ENCODE data around the gene CHAF1B.

- TF ChIP-seq, protein P1, sequence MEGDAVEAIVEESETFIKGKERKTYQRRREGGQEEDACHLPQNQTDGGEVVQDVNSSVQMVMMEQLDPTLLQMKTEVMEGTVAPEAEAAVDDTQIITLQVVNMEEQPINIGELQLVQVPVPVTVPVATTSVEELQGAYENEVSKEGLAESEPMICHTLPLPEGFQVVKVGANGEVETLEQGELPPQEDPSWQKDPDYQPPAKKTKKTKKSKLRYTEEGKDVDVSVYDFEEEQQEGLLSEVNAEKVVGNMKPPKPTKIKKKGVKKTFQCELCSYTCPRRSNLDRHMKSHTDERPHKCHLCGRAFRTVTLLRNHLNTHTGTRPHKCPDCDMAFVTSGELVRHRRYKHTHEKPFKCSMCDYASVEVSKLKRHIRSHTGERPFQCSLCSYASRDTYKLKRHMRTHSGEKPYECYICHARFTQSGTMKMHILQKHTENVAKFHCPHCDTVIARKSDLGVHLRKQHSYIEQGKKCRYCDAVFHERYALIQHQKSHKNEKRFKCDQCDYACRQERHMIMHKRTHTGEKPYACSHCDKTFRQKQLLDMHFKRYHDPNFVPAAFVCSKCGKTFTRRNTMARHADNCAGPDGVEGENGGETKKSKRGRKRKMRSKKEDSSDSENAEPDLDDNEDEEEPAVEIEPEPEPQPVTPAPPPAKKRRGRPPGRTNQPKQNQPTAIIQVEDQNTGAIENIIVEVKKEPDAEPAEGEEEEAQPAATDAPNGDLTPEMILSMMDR (IDR thresholded peaks at IDR 0.05): no peak
- no peak for TF ChIP-seq POLR2A (IDR thresholded peaks at IDR 0.05)
These were observed 52.5 kb downstream of the CHAF1B start for GRCh38 chr21:36437745-36438128.

All from testis (tissue), 2 donors.